GM12892 (cell line): ENCODE measurements around the gene TEC.

Experiments used
- DNase-seq: peaks from one replicate; pipeline ENCODE4 v3.0.0; 2011; ENCODE audit not compliant: insufficient read length
- FAIRE-seq: peaks from 2 replicates; lab custom pipeline; 2011; peaks lifted over from hg19 to GRCh38; lab: Jason Lieb, UNC
- POLR2A ChIP-seq: IDR thresholded peaks from 2 replicates; pipeline ENCODE4 v1.6.1; 2011; ENCODE audit warnings: low read depth, low read length, control low read depth
- POLR2AphosphoS5 ChIP-seq: IDR thresholded peaks from 2 replicates; pipeline ENCODE4 v1.6.1; 2011; ENCODE audit warnings: low read depth, low read length, control low read depth
- TAF1 ChIP-seq: IDR thresholded peaks from 2 replicates; pipeline ENCODE4 v1.6.1; 2011; ENCODE audit warnings: low read depth, mild to moderate bottlenecking, control low read depth, low read length, borderline replicate concordance

Gene TEC

DNA sequence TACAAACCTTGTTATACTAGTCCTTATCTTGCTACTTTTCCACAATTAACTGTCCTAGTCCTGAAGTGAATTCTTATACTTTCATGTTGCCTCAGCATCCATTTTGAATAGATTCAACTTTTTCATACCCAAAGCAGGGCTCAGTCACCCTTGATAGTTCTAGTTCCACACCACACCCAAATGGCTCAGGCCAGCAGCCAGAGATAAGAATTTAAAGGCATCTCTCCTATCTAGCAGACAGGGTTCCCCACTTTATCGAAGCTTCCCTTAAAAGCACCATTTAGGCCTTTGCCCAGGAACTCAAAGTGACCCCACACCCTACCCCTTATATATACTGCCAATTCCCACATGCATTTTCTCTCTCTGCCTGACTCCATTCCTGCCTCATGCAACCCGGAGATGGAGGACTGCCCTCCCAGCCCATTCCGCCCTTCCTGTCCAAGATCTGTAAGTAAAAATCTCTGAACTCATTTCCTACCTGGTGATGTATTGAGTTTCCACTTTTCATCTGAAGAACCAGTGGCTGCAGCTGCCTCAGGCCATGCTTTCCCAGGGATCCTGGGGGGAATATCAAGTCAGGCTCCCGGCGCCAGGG lies 71.9 kb downstream of the TEC start:
- DNase-seq (no peak), FAIRE-seq (peak; percentile 93)
- TF ChIP-seq POLR2AphosphoS5, result no peak
- TF ChIP-seq POLR2A, result no peak
- TF ChIP-seq TAF1, result no peak

DNA sequence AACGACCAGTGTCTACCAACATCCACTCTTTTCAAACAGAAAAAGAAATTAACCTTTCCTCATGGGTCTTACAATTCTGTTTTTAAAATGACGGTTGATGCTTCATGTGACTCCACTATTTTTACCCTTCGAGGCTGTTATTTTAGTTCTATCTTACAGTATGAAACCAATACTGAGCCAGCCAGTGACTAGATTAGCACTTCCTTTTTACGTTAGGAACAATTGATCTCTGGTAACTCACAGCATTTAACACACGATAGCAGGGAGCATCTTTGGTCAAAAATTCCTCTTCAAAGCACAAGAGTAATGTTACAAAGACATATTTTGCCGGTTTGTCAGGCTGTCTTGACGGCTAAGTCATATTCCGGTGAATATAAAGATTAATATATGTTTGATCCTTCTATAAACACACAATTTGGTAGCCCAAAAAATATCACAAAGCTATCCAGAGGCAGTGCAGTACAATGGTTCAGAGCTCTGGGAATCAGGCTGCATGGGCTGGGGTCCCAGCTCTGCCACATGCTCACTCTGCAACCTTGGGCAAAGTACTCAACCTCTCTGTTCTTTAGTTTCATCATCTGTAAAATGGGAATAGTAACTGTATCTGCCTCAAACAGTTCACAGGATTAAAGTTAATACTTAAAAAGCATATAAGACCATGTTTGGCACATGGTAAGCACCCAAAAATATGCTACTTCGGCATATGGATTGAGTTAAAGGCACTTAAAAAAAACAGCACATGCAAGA lies 72.7 kb downstream of the TEC start:
- TF ChIP-seq TAF1 (0 out of 2 replicates have a peak, but pooled peaks have one; percentile 36), POLR2AphosphoS5 (peak; percentile 63; the same call in 1 of the 2 replicates), POLR2A (peak; percentile 76)
- FAIRE-seq (no peak), DNase-seq (no peak)

- 0 out of 2 replicates have a peak, but pooled peaks have one; percentile 48 for TF ChIP-seq POLR2AphosphoS5
- no peak for TF ChIP-seq POLR2A
- no peak for TF ChIP-seq TAF1
- DNase-seq, result no peak
- no peak for FAIRE-seq
These were observed 73.8 kb downstream of the TEC start for GRCh38 chr4:48195853-48196252.

DNA sequence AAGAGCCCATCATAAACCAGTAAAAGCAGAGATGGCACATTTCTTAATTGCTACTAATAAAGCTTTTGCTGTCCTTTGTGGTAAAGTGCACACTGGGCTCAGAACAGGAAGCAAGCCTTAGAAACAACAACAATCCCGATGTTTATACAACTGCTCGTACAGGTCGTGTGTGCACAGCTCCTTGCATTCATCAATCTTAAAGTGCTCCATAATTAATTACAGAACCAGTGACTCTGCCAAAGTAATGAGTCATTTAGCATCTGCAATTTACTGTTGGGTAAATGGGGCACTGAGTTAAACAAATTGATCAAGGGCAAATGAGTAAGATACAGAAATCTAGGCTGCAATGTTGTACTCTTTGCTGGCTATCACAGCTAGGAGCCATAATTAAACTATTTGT lies 74.3 kb downstream of the TEC start:
- DNase-seq, result no peak
- peak; percentile 50 for FAIRE-seq
- TF ChIP-seq TAF1 (no peak), POLR2AphosphoS5 (no peak), POLR2A (no peak)

- no peak for DNase-seq
- no peak; the same call in 1 of the 2 replicates for TF ChIP-seq POLR2A
- no peak for TF ChIP-seq TAF1
- no peak for TF ChIP-seq POLR2AphosphoS5
- peak; percentile 88 for FAIRE-seq
These were observed 74.7 kb downstream of the TEC start for GRCh38 chr4:48194971-48195370.

DNA sequence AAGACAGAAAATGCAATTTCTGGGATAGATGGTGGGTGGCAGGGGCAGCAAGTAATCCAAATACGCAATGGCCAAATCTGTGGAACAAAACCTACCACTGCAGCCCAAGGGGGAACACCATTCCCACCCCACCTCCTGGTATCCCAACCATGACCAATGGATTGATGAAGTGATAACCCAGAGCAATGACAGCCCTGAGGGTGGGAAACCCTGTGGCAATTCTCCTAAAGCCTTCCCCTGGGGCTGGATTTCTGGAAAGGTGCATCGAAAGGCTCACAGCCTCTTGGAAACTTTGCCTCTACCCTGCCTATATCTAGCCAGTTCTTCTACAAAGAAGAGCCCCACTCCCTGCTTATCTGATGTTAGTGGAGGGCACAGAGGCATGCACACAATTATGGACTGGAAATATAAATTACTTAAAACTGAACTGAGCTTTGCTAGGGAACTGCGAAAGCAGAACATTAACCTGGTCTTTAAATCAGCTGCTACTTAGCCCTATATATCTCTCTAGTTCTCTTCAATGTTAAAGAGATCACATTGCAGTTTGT lies 75.6 kb downstream of the TEC start:
- no peak for DNase-seq
- FAIRE-seq, result no peak
- TF ChIP-seq POLR2A, result no peak; the same call in 1 of the 2 replicates
- no peak for TF ChIP-seq TAF1
- TF ChIP-seq POLR2AphosphoS5, result no peak

DNA sequence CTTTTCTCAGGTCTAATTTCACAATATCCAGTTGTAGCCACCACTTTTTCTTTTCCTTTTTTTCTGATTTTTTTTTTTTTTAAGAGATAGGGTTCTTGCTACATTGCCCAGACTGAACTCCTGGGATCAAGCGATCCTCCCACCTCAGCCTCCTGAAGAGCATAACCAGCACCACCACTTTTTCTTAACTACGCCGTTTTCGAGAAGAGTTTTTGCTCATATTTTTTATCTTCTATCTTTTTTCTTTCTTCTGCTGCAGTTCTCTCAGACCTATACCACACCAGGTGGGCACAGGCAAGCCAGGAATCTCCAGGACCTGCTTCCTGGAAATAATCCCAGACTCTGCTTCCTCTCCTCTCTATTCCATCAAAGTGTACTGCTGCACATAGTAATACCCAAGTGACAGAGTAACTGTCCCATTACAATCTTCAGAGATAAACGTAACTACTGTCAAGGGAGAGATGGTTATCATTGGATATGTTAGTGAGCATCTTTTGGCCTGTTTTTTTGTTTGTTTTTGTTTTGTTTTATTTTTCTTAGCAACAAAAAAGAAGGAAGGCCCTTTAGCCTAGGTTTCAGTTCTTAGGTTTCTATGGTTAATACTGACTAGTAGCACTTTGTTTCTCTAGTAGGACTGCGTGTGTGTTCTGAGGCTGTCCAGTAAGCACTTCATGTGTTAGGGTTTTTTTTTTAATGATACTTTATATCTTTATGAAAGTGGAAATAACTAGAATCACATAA lies 76.4 kb downstream of the TEC start:
- TF ChIP-seq POLR2AphosphoS5 (no peak), TAF1 (no peak), POLR2A (no peak)
- DNase-seq (no peak), FAIRE-seq (no peak)

- DNase-seq, result no peak
- no peak for TF ChIP-seq TAF1
- TF ChIP-seq POLR2A, result no peak
- no peak for TF ChIP-seq POLR2AphosphoS5
- FAIRE-seq, result peak; percentile 36
These were observed 77.9 kb downstream of the TEC start for GRCh38 chr4:48191758-48192157.

DNA sequence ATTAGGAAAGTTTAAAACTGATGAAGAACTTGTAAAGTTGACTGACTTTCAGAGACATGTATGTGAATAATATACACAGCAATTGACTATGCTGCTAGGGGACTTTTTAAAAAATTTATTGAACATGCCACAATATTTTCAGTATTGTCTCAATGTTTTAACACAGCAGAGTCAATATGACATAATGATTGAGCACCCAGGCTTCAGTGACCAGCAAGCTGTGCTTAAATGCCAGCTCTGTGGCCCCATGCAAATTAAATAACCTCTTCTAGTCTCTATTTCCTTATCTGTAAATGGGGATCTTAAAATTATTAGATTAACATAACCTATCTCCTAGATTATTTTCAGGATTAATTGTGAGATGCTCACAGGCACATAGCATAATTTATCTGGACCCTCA lies 78.8 kb downstream of the TEC start:
- TF ChIP-seq TAF1, result no peak
- TF ChIP-seq POLR2A, result no peak
- TF ChIP-seq POLR2AphosphoS5, result no peak
- FAIRE-seq (peak; percentile 40), DNase-seq (no peak)

- TF ChIP-seq POLR2A, result no peak
- no peak for TF ChIP-seq TAF1
- no peak for TF ChIP-seq POLR2AphosphoS5
- FAIRE-seq, result peak; percentile 69
- DNase-seq, result no peak
These were observed 79.9 kb downstream of the TEC start for GRCh38 chr4:48189731-48190130.

DNA sequence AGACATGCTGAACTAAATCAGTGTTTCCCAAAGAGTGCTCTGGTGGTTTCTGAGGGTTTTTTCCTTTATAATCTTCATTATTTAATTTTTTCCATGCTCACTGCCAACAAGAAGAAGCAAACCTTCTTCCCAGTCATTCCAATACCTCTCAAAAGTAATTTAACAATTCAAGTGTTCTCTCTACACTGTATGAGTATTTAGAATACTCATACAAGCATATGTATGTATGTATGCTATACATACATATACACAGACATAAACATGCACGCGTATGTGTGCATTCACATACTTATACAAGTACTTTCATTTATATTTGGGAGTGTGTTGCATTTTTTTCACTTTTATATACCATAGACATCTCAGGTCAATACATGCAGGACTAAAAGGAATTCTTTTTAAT lies 81.2 kb downstream of the TEC start:
- TF ChIP-seq POLR2AphosphoS5 (no peak), TAF1 (no peak), POLR2A (no peak)
- peak; percentile 24 for FAIRE-seq
- no peak for DNase-seq
